ENCODE results near the gene PSMD7.

DNA sequence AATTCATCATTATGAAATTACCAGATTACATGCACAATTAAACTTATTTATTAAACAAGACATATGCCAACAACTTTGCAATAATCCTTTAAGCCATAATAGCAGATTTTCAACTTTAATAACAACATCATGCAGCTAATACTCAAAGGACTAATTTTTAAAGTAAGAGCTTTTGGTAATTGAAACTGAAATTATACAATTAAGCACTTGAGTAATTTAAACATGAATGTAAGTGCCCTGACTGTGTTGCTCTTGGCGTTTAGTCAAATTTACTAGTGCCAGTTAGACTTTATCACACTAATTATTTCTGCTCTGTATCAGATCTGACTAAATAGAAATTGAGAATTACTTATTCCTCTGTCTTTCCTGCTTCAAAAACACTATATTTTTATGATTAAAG is 46.8 kb upstream of the PSMD7 start:
- TF ChIP-seq, protein P1, sequence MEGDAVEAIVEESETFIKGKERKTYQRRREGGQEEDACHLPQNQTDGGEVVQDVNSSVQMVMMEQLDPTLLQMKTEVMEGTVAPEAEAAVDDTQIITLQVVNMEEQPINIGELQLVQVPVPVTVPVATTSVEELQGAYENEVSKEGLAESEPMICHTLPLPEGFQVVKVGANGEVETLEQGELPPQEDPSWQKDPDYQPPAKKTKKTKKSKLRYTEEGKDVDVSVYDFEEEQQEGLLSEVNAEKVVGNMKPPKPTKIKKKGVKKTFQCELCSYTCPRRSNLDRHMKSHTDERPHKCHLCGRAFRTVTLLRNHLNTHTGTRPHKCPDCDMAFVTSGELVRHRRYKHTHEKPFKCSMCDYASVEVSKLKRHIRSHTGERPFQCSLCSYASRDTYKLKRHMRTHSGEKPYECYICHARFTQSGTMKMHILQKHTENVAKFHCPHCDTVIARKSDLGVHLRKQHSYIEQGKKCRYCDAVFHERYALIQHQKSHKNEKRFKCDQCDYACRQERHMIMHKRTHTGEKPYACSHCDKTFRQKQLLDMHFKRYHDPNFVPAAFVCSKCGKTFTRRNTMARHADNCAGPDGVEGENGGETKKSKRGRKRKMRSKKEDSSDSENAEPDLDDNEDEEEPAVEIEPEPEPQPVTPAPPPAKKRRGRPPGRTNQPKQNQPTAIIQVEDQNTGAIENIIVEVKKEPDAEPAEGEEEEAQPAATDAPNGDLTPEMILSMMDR (IDR thresholded peaks at IDR 0.05 in 2 of 3, conservative IDR thresholded peaks at IDR 0.05 in 1 of 3; ENCODE audit: borderline replicate concordance in 1 of 3, insufficient read depth in 1 of 3, low read depth in 2 of 3, low read length in 2 of 3) = no peak
- TF ChIP-seq SIN3A (IDR thresholded peaks at IDR 0.05; ENCODE audit: low read depth) (no peak), POLR2A (IDR thresholded peaks at IDR 0.05; ENCODE audit: borderline replicate concordance, extremely low read depth, insufficient read depth, insufficient read length) (no peak), RAD21 (IDR thresholded peaks at IDR 0.05; ENCODE audit: low read depth) (no peak)

Measured in HCT116 (cell line).